HT-29 (cell line): Measurements from ENCODE around the gene ZNF438. TPM values are rescaled to one million over a fixed set of nuclear protein-coding genes. Genes with fewer than 3 reads are reported as not detected.
"Not testable (repeated sequence)": the region's sequence is repeated elsewhere in the genome, so short reads cannot be mapped to it uniquely, and the experiment has no call there.

Experiments
- DNase-seq: peaks from one replicate; pipeline ENCODE4 v3.0.0-alpha.2; 2015; ENCODE audit warnings: low spot score
- total RNA-seq: library from RNA; depleted of rRNA; stranded (reverse); fragments of >200 nt; shearing (Covaris generic); gene quantifications from 2 replicates; pipeline ENCODE4 v1.2.3, GENCODE V29; 2014

ZNF438 gene
- total RNA-seq, 1 experiment from 2014 or later, result 1.2 TPM

- no peak for DNase-seq
These were observed 44.2 kb downstream of the ZNF438 start for GRCh38 chr10:30987463-30987862.

DNA sequence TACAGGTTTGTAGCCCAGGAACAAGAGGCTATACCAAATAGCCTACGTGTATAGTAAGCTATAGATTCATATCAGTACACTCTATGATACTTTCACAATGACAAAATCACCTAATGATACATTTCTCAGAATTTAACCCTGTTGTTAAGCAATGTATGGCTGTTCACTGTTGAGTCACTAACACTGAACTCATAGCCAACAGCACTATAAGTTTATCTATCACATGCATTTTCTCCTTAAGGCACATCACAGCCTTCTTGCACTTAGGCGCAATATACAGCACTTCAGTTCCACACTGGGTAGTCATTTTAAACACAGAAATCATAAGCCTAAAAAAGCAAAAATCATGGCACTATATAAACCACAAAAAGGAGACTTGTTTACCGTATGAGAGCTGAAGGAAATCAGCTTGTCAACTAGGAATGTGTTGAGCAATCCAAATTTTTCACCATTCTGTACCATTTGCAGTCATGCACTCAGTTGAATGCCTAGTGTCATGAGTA is 45.6 kb downstream of the ZNF438 start:
- no peak for DNase-seq

DNA sequence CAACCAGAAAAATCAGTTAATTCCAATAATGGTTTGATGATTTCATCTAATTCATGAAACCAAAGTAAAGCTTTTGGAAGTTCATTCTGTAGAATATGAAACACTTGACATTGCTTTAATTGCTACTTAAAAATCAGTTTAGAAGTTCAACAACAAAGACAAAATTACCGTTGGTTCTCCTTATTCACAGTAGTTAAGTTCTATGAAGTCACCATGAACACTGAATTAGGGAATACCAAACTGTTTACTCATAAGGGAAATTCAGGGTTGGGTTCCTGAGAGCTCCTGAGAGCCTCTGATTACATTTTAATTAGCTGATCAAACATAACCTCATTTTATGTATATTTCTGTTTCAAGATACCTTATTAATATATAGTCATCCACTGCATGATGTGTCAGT is 46.2 kb downstream of the ZNF438 start:
- no peak for DNase-seq

- no peak for DNase-seq
These were observed 46.9 kb downstream of the ZNF438 start for GRCh38 chr10:30984563-30985328.

GRCh38 chr10:30983209-30983608 is 48.5 kb downstream of the ZNF438 start:
- not testable (repeated sequence) for DNase-seq

GRCh38 chr10:30980951-30981616 is 50.6 kb downstream of the ZNF438 start:
- DNase-seq, result no peak

- DNase-seq, result no peak
These were observed 51.7 kb downstream of the ZNF438 start for GRCh38 chr10:30979956-30980355.

- no peak for DNase-seq
These were observed 52.8 kb downstream of the ZNF438 start for GRCh38 chr10:30978843-30979242.

GRCh38 chr10:30977385-30977784 is 54.3 kb downstream of the ZNF438 start:
- DNase-seq, result no peak

DNA sequence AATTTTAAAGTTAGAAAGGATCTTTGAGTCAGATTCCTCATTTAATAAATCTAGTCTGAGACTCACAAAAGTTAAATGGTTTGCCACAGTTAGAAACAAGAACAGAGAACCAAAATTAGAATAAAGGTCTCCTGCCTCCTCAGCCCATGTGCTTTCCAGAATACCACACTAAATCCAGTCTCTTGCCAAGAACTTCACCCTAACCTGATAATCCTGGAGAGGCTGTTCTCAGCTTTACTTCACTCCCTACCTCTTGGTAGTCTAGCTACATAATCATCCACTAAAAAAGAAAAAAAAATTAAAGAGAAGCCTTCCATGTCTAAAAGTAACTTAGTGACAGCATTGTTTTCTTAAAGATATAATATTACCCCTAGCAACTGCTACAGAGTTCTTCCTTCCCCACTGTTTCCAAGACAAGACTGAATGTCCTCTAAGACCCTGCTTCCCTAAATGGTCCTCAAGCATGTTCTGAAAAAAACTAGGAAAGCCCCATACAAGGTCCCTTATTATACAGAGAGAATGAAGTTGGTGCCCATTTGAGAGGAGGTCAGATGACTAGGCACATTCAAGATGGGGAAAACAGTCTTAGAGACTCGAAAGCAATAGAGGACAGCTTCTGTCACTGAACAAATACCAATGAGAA is 56.8 kb downstream of the ZNF438 start:
- DNase-seq, result no peak

- DNase-seq, result no peak
These were observed 57.3 kb downstream of the ZNF438 start for GRCh38 chr10:30974355-30974754.

DNA sequence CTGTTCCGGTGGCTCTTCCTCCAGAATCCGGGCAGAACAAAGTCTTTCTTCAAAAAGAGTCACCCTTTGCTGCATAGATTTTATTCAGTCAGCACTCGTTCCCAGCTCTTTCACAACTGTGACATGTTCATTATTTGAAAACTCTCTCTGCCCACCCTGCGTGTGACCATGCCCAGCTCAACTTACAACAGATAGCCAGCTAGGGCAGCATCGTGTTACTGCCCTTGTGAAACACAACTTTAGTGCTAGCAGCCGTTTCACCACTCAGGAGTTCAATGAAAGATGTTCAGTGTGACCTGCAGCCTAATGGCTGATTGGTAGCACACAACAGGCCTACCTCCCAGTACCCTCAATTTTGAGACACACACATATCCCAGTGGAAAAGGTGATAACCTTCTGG is 57.9 kb downstream of the ZNF438 start:
- no peak for DNase-seq

DNA sequence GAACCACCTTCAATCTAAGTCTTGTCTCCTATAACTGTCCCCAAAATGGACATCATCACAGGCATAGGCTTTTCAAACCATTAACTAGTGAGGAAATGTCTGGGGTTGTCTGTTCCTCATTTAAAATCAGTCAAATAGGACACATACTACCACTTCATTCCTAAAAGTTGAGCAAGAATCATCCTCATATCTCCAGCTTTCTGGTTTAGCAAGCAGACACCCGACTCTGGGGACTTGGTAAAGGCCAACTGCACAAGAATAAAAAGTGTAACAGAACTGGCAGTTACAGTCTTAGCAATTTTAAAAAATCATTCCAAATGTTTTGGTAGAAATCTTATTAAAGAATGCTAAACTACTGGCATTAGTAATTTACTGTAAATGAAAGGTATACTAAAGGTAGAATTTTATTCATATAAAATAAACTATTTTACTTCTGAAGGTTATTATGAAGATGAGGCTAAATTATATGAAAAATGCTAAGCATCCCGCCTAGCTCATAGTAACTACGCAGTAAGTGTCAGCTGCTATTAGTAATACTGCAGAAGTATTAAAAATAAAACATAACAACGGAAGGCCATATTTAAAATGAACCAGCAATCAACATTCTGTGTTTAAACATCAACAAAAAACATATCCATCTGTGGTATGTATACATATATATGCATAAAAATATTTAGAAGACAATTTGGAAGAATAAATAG is 60.8 kb downstream of the ZNF438 start:
- DNase-seq, result no peak

DNA sequence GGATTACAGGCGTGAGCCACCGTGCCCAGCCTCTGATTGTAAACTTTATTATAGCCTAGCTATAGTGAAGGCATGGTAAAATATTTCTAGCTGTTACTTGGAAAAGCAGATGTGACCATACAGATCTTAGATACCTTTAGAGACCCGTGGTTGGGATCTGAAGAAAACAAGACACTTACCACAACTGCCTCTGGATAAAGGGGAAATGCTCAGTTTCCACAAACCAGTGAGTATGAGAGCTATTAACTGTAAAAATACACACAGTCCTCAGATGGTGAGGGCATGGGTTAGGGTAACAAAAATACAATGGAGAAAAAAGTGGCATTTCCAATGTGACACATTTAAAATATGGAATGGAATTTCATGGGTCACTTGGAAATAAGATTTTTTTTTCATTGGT is 63.0 kb downstream of the ZNF438 start:
- DNase-seq, result no peak

DNA sequence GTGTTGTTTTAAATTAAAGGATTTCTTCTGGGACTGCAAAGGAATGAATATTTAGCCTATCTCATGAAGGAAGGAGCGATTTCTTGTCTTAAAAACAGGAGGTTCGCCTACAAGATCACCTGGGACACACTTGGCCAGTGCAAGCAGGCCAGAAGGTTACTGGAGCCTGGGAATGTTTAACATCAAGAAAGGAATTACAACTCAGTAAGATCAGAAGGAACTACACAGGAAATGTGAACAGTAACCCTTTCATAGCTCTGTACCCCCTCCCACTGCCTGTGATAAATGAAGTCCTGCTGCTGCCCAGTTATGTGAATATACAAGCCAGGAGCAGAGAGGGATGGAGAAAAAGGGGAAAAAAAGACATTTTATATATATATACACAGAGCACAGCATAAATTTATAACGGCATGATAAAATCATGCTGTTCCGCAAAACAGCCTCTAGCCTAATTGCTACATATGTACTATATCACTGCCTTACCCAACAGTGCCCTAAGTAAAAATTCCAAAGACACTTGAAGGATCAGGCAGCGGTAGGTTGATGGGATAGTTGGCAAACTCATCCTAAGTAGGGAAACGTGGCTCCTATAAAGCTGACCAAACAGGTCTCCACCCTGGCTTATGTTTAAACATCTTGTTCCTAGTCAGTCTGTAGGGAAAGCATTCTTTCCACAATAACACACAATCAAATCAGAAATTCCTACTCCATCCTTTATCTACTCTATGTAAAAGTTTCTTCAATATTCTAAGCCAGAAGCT is 63.8 kb downstream of the ZNF438 start:
- DNase-seq, result no peak

- no peak for DNase-seq
These were observed 67.4 kb downstream of the ZNF438 start for GRCh38 chr10:30963992-30964930.

DNA sequence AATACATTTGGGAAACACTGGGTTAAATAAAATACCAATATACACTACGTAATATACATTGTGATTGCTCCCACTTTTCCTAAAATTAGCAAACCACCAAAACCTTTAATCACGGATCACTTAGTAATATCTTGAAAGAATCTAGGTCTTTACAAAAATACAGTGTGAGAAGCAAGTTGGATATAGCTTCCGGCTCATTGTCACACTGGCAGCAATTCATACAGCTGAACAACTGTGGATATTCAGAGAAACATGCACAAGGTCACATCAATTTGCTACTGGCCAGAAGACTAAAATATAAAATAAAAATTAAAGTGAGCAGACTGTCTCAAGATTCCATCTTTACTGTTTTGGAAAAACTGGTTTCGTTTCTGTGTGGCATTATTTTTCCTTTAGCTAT is 69.1 kb downstream of the ZNF438 start:
- DNase-seq, result no peak

GRCh38 chr10:30959836-30960210 is 71.8 kb downstream of the ZNF438 start:
- DNase-seq, result no peak

GRCh38 chr10:30949218-30949617 is 82.4 kb downstream of the ZNF438 start:
- DNase-seq, result not testable (repeated sequence)

- DNase-seq, result no peak
These were observed 87.7 kb downstream of the ZNF438 start for GRCh38 chr10:30944005-30944404.
